WTC11 (cell line): ENCODE measurements around the gene SOX5.

Experiments
- ETV6 ChIP-seq: sonication (generic); formaldehyde crosslinking; IDR thresholded peaks from 2 replicates; pipeline ENCODE4 v1.8.1; 2022; ENCODE audit warnings: mild to moderate bottlenecking, missing genetic modification reagents
- FOXK1 ChIP-seq: sonication (generic); formaldehyde crosslinking; IDR thresholded peaks from 2 replicates; pipeline ENCODE4 v1.8.0; 2022; ENCODE audit warnings: mild to moderate bottlenecking, moderate library complexity, missing genetic modification reagents
- JUN ChIP-seq: sonication (generic); formaldehyde crosslinking; IDR thresholded peaks from 2 replicates; pipeline ENCODE4 v1.8.0; 2023; ENCODE audit warnings: mild to moderate bottlenecking, missing genetic modification reagents
- NR3C1 ChIP-seq: sonication (generic); formaldehyde crosslinking; conservative IDR thresholded peaks from 2 replicates; pipeline ENCODE4 v1.8.1; 2023; ENCODE audit warnings: low read depth, mild to moderate bottlenecking, missing genetic modification reagents
- SP1 ChIP-seq: sonication (generic); formaldehyde crosslinking; conservative IDR thresholded peaks from 2 replicates; pipeline ENCODE4 v1.8.1; 2022; ENCODE audit warnings: missing genetic modification reagents
- ZNF263 ChIP-seq: sonication (generic); formaldehyde crosslinking; IDR thresholded peaks from 2 replicates; pipeline ENCODE4 v1.8.1; 2022; ENCODE audit warnings: low read depth, mild to moderate bottlenecking, moderate library complexity, missing genetic modification reagents
- TF ChIP-seq, protein P1 (sequence below): sonication (generic); formaldehyde crosslinking; IDR thresholded peaks from 2 replicates; pipeline ENCODE4 v1.8.1; 2022; ENCODE audit warnings: low read depth, missing genetic modification reagents, borderline replicate concordance
- TF ChIP-seq, protein P2 (sequence below): fragments of 200-600 bp; IDR thresholded peaks from 2 replicates; pipeline ENCODE4 v1.8.0; 2022; ENCODE audit warnings: antibody characterized with exemption
- TF ChIP-seq, protein P3 (sequence below): sonication (generic); formaldehyde crosslinking; IDR thresholded peaks from 2 replicates; pipeline ENCODE4 v1.8.1; 2023; ENCODE audit warnings: mild to moderate bottlenecking, moderate library complexity, missing genetic modification reagents
- TF ChIP-seq, protein P4 (sequence below): sonication (generic); formaldehyde crosslinking; IDR thresholded peaks from 2 replicates; pipeline ENCODE4 v1.8.1; 2023; ENCODE audit warnings: mild to moderate bottlenecking, missing genetic modification reagents, moderate library complexity
- TF ChIP-seq, protein P5 (sequence below): sonication (generic); formaldehyde crosslinking; IDR thresholded peaks from 2 replicates; pipeline ENCODE4 v1.8.1; 2023; ENCODE audit warnings: mild to moderate bottlenecking, missing genetic modification reagents

DNA sequence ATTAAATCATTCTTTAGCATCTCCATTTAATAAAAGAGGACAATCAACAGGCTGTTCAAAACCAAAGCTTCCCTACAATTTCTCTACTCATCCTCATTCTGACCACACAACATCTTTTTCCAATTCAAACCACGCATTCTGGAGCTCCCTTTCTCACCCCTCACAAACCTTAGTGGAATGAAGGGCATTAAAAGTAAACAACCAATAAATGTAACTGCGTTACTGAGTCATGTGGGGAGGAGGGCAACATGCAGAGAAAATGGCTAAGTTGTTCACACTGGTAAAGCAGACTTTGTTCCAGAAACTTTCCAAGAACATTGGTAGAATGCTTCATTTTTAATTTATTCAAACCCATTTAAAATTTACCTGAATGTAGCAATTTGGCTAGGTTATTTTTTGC, 19.6 kb downstream of the SOX5 start:
- TF ChIP-seq, protein P1, sequence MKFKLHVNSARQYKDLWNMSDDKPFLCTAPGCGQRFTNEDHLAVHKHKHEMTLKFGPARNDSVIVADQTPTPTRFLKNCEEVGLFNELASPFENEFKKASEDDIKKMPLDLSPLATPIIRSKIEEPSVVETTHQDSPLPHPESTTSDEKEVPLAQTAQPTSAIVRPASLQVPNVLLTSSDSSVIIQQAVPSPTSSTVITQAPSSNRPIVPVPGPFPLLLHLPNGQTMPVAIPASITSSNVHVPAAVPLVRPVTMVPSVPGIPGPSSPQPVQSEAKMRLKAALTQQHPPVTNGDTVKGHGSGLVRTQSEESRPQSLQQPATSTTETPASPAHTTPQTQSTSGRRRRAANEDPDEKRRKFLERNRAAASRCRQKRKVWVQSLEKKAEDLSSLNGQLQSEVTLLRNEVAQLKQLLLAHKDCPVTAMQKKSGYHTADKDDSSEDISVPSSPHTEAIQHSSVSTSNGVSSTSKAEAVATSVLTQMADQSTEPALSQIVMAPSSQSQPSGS, result no peak
- TF ChIP-seq, protein P2, sequence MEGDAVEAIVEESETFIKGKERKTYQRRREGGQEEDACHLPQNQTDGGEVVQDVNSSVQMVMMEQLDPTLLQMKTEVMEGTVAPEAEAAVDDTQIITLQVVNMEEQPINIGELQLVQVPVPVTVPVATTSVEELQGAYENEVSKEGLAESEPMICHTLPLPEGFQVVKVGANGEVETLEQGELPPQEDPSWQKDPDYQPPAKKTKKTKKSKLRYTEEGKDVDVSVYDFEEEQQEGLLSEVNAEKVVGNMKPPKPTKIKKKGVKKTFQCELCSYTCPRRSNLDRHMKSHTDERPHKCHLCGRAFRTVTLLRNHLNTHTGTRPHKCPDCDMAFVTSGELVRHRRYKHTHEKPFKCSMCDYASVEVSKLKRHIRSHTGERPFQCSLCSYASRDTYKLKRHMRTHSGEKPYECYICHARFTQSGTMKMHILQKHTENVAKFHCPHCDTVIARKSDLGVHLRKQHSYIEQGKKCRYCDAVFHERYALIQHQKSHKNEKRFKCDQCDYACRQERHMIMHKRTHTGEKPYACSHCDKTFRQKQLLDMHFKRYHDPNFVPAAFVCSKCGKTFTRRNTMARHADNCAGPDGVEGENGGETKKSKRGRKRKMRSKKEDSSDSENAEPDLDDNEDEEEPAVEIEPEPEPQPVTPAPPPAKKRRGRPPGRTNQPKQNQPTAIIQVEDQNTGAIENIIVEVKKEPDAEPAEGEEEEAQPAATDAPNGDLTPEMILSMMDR, result no peak
- TF ChIP-seq ETV6 (CRISPR knock-in tag) (no peak), JUN (CRISPR knock-in tag) (no peak), ZNF263 (CRISPR knock-in tag) (no peak), NR3C1 (CRISPR knock-in tag) (no peak), FOXK1 (no peak), SP1 (no peak)
- TF ChIP-seq, protein P3, sequence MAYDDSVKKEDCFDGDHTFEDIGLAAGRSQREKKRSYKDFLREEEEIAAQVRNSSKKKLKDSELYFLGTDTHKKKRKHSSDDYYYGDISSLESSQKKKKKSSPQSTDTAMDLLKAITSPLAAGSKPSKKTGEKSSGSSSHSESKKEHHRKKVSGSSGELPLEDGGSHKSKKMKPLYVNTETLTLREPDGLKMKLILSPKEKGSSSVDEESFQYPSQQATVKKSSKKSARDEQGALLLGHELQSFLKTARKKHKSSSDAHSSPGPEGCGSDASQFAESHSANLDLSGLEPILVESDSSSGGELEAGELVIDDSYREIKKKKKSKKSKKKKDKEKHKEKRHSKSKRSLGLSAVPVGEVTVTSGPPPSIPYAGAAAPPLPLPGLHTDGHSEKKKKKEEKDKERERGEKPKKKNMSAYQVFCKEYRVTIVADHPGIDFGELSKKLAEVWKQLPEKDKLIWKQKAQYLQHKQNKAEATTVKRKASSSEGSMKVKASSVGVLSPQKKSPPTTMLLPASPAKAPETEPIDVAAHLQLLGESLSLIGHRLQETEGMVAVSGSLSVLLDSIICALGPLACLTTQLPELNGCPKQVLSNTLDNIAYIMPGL (CRISPR knock-in tag), result no peak
- TF ChIP-seq, protein P4, sequence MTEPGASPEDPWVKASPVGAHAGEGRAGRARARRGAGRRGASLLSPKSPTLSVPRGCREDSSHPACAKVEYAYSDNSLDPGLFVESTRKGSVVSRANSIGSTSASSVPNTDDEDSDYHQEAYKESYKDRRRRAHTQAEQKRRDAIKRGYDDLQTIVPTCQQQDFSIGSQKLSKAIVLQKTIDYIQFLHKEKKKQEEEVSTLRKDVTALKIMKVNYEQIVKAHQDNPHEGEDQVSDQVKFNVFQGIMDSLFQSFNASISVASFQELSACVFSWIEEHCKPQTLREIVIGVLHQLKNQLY (CRISPR knock-in tag), result no peak
- TF ChIP-seq, protein P5, sequence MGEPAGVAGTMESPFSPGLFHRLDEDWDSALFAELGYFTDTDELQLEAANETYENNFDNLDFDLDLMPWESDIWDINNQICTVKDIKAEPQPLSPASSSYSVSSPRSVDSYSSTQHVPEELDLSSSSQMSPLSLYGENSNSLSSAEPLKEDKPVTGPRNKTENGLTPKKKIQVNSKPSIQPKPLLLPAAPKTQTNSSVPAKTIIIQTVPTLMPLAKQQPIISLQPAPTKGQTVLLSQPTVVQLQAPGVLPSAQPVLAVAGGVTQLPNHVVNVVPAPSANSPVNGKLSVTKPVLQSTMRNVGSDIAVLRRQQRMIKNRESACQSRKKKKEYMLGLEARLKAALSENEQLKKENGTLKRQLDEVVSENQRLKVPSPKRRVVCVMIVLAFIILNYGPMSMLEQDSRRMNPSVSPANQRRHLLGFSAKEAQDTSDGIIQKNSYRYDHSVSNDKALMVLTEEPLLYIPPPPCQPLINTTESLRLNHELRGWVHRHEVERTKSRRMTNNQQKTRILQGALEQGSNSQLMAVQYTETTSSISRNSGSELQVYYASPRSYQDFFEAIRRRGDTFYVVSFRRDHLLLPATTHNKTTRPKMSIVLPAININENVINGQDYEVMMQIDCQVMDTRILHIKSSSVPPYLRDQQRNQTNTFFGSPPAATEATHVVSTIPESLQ, result no peak
